GM10248 (cell line): ENCODE measurements around the gene FAM114A2.

Source experiments
- CTCF ChIA-PET: fragments of 300-600 bp; sonication (Branson Sonifier 250); formaldehyde crosslinking; extraction: SDS; loops from one replicate; lab custom pipeline; 2021; ENCODE audit warnings: antibody characterized with exemption; lab: Yijun Ruan, JAX
- POLR2A ChIA-PET: fragments of 350-650 bp; sonication (Branson Sonifier 250); formaldehyde crosslinking; extraction: SDS; loops from one replicate; lab custom pipeline; 2020; ENCODE audit warnings: antibody characterized with exemption; lab: Yijun Ruan, JAX
- DNase-seq: peaks from one replicate; pipeline ENCODE4 v3.0.0; 2012; ENCODE audit errors: extremely low spot score
- CTCF ChIP-seq: IDR thresholded peaks from 2 replicates; pipeline ENCODE4 v1.5.1; 2012; ENCODE audit warnings: mild to moderate bottlenecking, low read depth; ENCODE audit errors: extremely low read depth, missing control alignments, control extremely low read depth

FAM114A2 gene

GRCh38 chr5:154044099-154044498, 5.4 kb upstream of the FAM114A2 start:
- CTCF ChIA-PET: no interaction called here
- no peak for TF ChIP-seq CTCF
- DNase-seq: no peak
- POLR2A ChIA-PET: no interaction called here

- ChIA-PET POLR2A (no interaction called here), CTCF (interaction anchor here (1.1 to 2.5 kb wide), 3 partner anchors 11 to 22 kb away, joined by 3 to 9 read pairs (median 3); no protein-coding TSS in a partner anchor)
- no peak for DNase-seq
- no peak for TF ChIP-seq CTCF
Observed at GRCh38 chr5:154042766-154043165, 4.1 kb upstream of the FAM114A2 start.

GRCh38 chr5:154039458-154039829, 734 bp upstream of the FAM114A2 start:
- no peak for TF ChIP-seq CTCF
- DNase-seq: no peak
- POLR2A ChIA-PET: interaction anchor here (1.0 to 1.1 kb wide), 2 partner anchors 20 to 151 kb away, joined by 3 read pairs; partner anchors contain the start of gene GALNT10
- CTCF ChIA-PET: interaction anchor here (2.0 kb wide), 1 partner anchor 33 kb away, joined by 7 read pairs; no protein-coding TSS in a partner anchor

- ChIA-PET POLR2A (interaction anchor here (0.6 to 1.1 kb wide), 3 partner anchors 21 to 152 kb away, joined by 3 read pairs; partner anchors contain the start of gene GALNT10), CTCF (interaction anchor here (1.1 to 2.0 kb wide), 4 partner anchors 10 to 430 kb away, joined by 3 to 7 read pairs (median 4); no protein-coding TSS in a partner anchor)
- no peak for TF ChIP-seq CTCF
- peak; percentile 60 for DNase-seq
Observed at GRCh38 chr5:154038261-154038706, 426 bp downstream of the FAM114A2 start.

- no peak for TF ChIP-seq CTCF
- ChIA-PET CTCF (interaction anchor here (1.1 kb wide), 1 partner anchor 38 kb away, joined by 4 read pairs; no protein-coding TSS in a partner anchor), POLR2A (no interaction called here)
- DNase-seq: no peak
Observed at GRCh38 chr5:154034944-154035343, 3.8 kb downstream of the FAM114A2 start.

GRCh38 chr5:154031937-154032489, 6.7 kb downstream of the FAM114A2 start:
- no peak for DNase-seq
- ChIA-PET POLR2A (no interaction called here), CTCF (interaction anchor here (1.2 kb wide), 1 partner anchor 27 kb away, joined by 3 read pairs; no protein-coding TSS in a partner anchor)
- TF ChIP-seq CTCF: no peak
